Keratinocyte (primary cell): Measurements from ENCODE around the gene NFKBIZ. TPM values are rescaled to one million over a fixed set of nuclear protein-coding genes. Genes with fewer than 3 reads are reported as not detected.

Experiments used
- DNase-seq: peaks from one replicate; pipeline ENCODE4 v3.0.0-alpha.2; 2011; ENCODE audit warnings: low read depth, missing footprints, low spot score
- FAIRE-seq: peaks from 2 replicates; lab custom pipeline; 2011; peaks lifted over from hg19 to GRCh38; lab: Jason Lieb, UNC
- H2AFZ ChIP-seq: 2 replicates; pipeline ENCODE4 v1.6.0; 2012; ENCODE audit warnings: low read length, control low read depth, inconsistent platforms; ENCODE audit not compliant: control insufficient read depth
- H3K27ac ChIP-seq: 2 replicates; pipeline ENCODE4 v1.5.1; 2011; ENCODE audit warnings: low read length; ENCODE audit not compliant: control insufficient read depth, insufficient read depth
- H3K27me3 ChIP-seq: 3 replicates; pipeline ENCODE4 v1.6.0; 2011; ENCODE audit warnings: low read length; ENCODE audit not compliant: control insufficient read depth, insufficient read depth; ENCODE audit errors: extremely low read depth
- H3K36me3 ChIP-seq, 2 experiments: 2 replicates in 1 of 2; 3 replicates in 1 of 2; pipeline ENCODE4 v1.5.1; 2011; ENCODE audit warnings: low read length in 2 of 2, mild to moderate bottlenecking in 1 of 2; ENCODE audit not compliant: control insufficient read depth in 2 of 2, insufficient read depth in 2 of 2; ENCODE audit errors: extremely low read depth in 1 of 2
- H3K4me1 ChIP-seq: 3 replicates; pipeline ENCODE4 v1.5.1; 2011; ENCODE audit warnings: low read length; ENCODE audit not compliant: control insufficient read depth, insufficient read depth; ENCODE audit errors: extremely low read depth
- H3K4me2 ChIP-seq: 3 replicates; pipeline ENCODE4 v1.6.0; 2011; ENCODE audit warnings: low read depth, low read length; ENCODE audit not compliant: control insufficient read depth, insufficient read depth; ENCODE audit errors: extremely low read depth
- H3K4me3 ChIP-seq, 3 experiments: fragments of 200-600 bp in 1 of 3; sonication (generic) in 1 of 3; 2 replicates in 2 of 3; 3 replicates in 1 of 3; pipeline ENCODE4 v1.5.1; 2011 to 2016; ENCODE audit warnings: low read length in 3 of 3, mild to moderate bottlenecking in 3 of 3, control low read depth in 2 of 3, inconsistent platforms in 1 of 3, low read depth in 1 of 3, mixed read lengths in 1 of 3, mixed run types in 1 of 3, moderate library complexity in 1 of 3; ENCODE audit not compliant: control insufficient read depth in 2 of 3, insufficient read depth in 2 of 3; ENCODE audit errors: extremely low read depth in 1 of 3
- H3K79me2 ChIP-seq: 2 replicates; pipeline ENCODE4 v1.6.0; 2012; ENCODE audit warnings: low read length; ENCODE audit not compliant: control insufficient read depth, insufficient read depth
- H3K9ac ChIP-seq: 3 replicates; pipeline ENCODE4 v1.6.0; 2011; ENCODE audit warnings: low read length; ENCODE audit not compliant: control insufficient read depth, insufficient read depth; ENCODE audit errors: extremely low read depth
- H3K9me1 ChIP-seq: 3 replicates; pipeline ENCODE4 v1.6.0; 2011; ENCODE audit warnings: low read length; ENCODE audit not compliant: control insufficient read depth, insufficient read depth; ENCODE audit errors: extremely low read depth
- H3K9me3 ChIP-seq: 2 replicates; pipeline ENCODE4 v1.5.1; 2012; ENCODE audit warnings: low read depth, low read length; ENCODE audit not compliant: control insufficient read depth
- H4K20me1 ChIP-seq: 3 replicates; pipeline ENCODE4 v1.6.0; 2011; ENCODE audit warnings: low read length; ENCODE audit not compliant: control insufficient read depth, insufficient read depth; ENCODE audit errors: extremely low read depth
- CTCF ChIP-seq, 3 experiments: IDR thresholded peaks in 1 of 3; conservative IDR thresholded peaks in 1 of 3; optimal IDR thresholded peaks in 1 of 3; 2 replicates in 2 of 3; 3 replicates in 1 of 3; pipeline versions ENCODE3 to v1.5.1; 2011; ENCODE audit warnings: low read length in 3 of 3, mild to moderate bottlenecking in 3 of 3, moderate library complexity in 2 of 3, control low read depth in 1 of 3, inconsistent platforms in 1 of 3; ENCODE audit not compliant: insufficient read depth in 2 of 3; ENCODE audit errors: extremely low read depth in 1 of 3
- EZH2 ChIP-seq: IDR thresholded peaks from one replicate; pipeline ENCODE4 v1.6.1; 2012; ENCODE audit warnings: inconsistent platforms, mild to moderate bottlenecking, low read length, moderate library complexity
- dilution Hi-C: fragments of 300-500 bp; cut with MboI; formaldehyde crosslinking; loops from one replicate; pipeline ENCODE4 v1.7.0; 2020; ENCODE audit warnings: low sequenced_read_pairs; ENCODE audit not compliant: extremely low pct_ligation_motif_present
- polyA plus RNA-seq, 5 experiments: library from polyadenylated mRNA; depleted of rRNA in 3 of 5; stranded (reverse) in 3 of 5; stranded (forward) in 1 of 5; unstranded in 1 of 5; fragments of >200 nt; gene quantifications; 1 replicate in 1 of 5; 2 replicates in 3 of 5; 3 replicates in 1 of 5; pipeline versions ENCODE4 v1.2.1 to v1.2.3, GENCODE V29; 2011 to 2012; ENCODE audit warnings: missing spikeins in 2 of 5, low read depth in 1 of 5, low replicate concordance in 1 of 5

NFKBIZ gene
- polyA plus RNA-seq, 1 donor (not counting 4 experiments of a cell fraction or from before 2014, with no cell fraction given) = 88.9 TPM

- H3K9me3 ChIP-seq = no peaks in the 10 kb centered on the region
- dilution Hi-C loops = no loop called here
- no peak overlapping the region for H3K27ac ChIP-seq
- H3K4me3 ChIP-seq = no peak overlapping the region
- no peak overlapping the region for H3K4me2 ChIP-seq
- H4K20me1 ChIP-seq = peaks cover 7% of the 10 kb centered on the region
- peaks cover 37 to 44% of the 10 kb centered on the region in 2 experiments for H3K36me3 ChIP-seq
- H3K9ac ChIP-seq = no peak overlapping the region
- H3K4me1 ChIP-seq = peaks cover 18% of the 10 kb centered on the region
- no peaks in the 10 kb centered on the region for H3K27me3 ChIP-seq
- no peak overlapping the region for H2AFZ ChIP-seq
- TF ChIP-seq CTCF (optimal IDR thresholded peaks at IDR 0.05 in 1 of 3, IDR thresholded peaks at IDR 0.05 in 1 of 3, conservative IDR thresholded peaks at IDR 0.05 in 1 of 3; ENCODE audit: extremely low read depth in 1 of 3, insufficient read depth in 2 of 3, low read length in 3 of 3) = no peak
- TF ChIP-seq EZH2 = no peak
- FAIRE-seq (no peak), DNase-seq (no peak)
- H3K9me1 ChIP-seq = peaks cover 3% of the 10 kb centered on the region
- peaks cover 49% of the 10 kb centered on the region for H3K79me2 ChIP-seq
Measured at GRCh38 chr3:101853982-101854381, 4.7 kb downstream of the NFKBIZ start.

GRCh38 chr3:101854608-101855304 lies 5.4 kb downstream of the NFKBIZ start:
- peaks cover 46% of the 10 kb centered on the region for H3K79me2 ChIP-seq
- peaks cover 39 to 48% of the 10 kb centered on the region in 2 experiments for H3K36me3 ChIP-seq
- no peak overlapping the region for H3K4me2 ChIP-seq
- peaks cover 3% of the 10 kb centered on the region for H3K9me1 ChIP-seq
- no peak overlapping the region for H3K27ac ChIP-seq
- peaks cover 18% of the 10 kb centered on the region for H3K4me1 ChIP-seq
- dilution Hi-C loops = no loop called here
- H3K4me3 ChIP-seq = no peak overlapping the region
- DNase-seq (no peak), FAIRE-seq (no peak)
- H3K27me3 ChIP-seq = no peaks in the 10 kb centered on the region
- H2AFZ ChIP-seq = no peak overlapping the region
- no peak for TF ChIP-seq EZH2
- no peak for TF ChIP-seq CTCF (optimal IDR thresholded peaks at IDR 0.05 in 1 of 3, IDR thresholded peaks at IDR 0.05 in 1 of 3, conservative IDR thresholded peaks at IDR 0.05 in 1 of 3; ENCODE audit: extremely low read depth in 1 of 3, insufficient read depth in 2 of 3, low read length in 3 of 3)
- no peaks in the 10 kb centered on the region for H3K9me3 ChIP-seq
- peaks cover 7% of the 10 kb centered on the region for H4K20me1 ChIP-seq
- H3K9ac ChIP-seq = no peak overlapping the region
